ENCODE data around the gene BCAS3. TPM values are rescaled to one million over a fixed set of nuclear protein-coding genes. Genes with fewer than 3 reads are reported as not detected.

BCAS3 gene
- polyA plus RNA-seq, 3 donors = 10.3 to 19.1 (median 14.7) TPM

- no peaks in the 10 kb centered on the region for H4K20me1 ChIP-seq (ENCODE audit: insufficient read depth, low read length)
- H3K9me3 ChIP-seq (replicated peaks in 1 of 2; ENCODE audit: control insufficient read depth in 1 of 2, insufficient read depth in 1 of 2, low read length in 2 of 2) = peaks cover 0 to 3% of the 10 kb centered on the region in 2 donors
- H3K27me3 ChIP-seq (ENCODE audit: control insufficient read depth in 2 of 2, insufficient read depth in 2 of 2, low read length in 2 of 2) = no peaks in the 10 kb centered on the region
- intact Hi-C loops (cut with micrococcal nuclease) = no loop called here
- no peak for DNase-seq
- no peak overlapping the region for H2AFZ ChIP-seq (ENCODE audit: insufficient read depth, low read depth, low read length, poor library complexity, severe bottlenecking)
- H3K4me1 ChIP-seq (ENCODE audit: control insufficient read depth in 1 of 2, insufficient read depth in 2 of 2, low read length in 2 of 2) = no peaks in the 10 kb centered on the region
- Mint-ChIP-seq H3K4me3 (no peak overlapping the region), H3K36me3 (peaks cover 0 to 2% of the 10 kb centered on the region in 2 donors), H3K27ac (no peak overlapping the region), H3K9me3 (peaks cover 0 to 10% (median 8%) of the 10 kb centered on the region in 7 donors), H3K27me3 (ENCODE audit: low read depth in 3 of 3) (no peaks in the 10 kb centered on the region), H3K4me1 (no peaks in the 10 kb centered on the region)
- no peak overlapping the region for H3K4me2 ChIP-seq (replicated peaks; ENCODE audit: extremely low read depth, low read length, poor library complexity, severe bottlenecking)
- H3K27ac ChIP-seq (ENCODE audit: low read depth in 1 of 2, low read length in 2 of 2) = no peak overlapping the region
- no peaks in the 10 kb centered on the region for H3K79me2 ChIP-seq (ENCODE audit: insufficient read depth, low read length)
- H3K36me3 ChIP-seq (replicated peaks in 1 of 2; ENCODE audit: control insufficient read depth in 1 of 2, insufficient read depth in 2 of 2, low read length in 2 of 2) = no peaks in the 10 kb centered on the region
- H3K9ac ChIP-seq (ENCODE audit: insufficient read depth, low read length, poor library complexity, severe bottlenecking) = no peak overlapping the region
- TF ChIP-seq CTCF (IDR thresholded peaks at IDR 0.05) = no peak
- H3K4me3 ChIP-seq (replicated peaks in 1 of 3; ENCODE audit: low read depth in 2 of 3, low read length in 3 of 3) = no peak overlapping the region
Measured at GRCh38 chr17:60959696-60960095, 282.0 kb downstream of the BCAS3 start.

GRCh38 chr17:60960398-60961065 is 282.9 kb downstream of the BCAS3 start:
- Histone ChIP-seq H3K9me3 (replicated peaks in 1 of 2; ENCODE audit: control insufficient read depth in 1 of 2, insufficient read depth in 1 of 2, low read length in 2 of 2) (peaks cover 0 to 3% of the 10 kb centered on the region in 2 donors), H4K20me1 (ENCODE audit: insufficient read depth, low read length) (no peaks in the 10 kb centered on the region), H2AFZ (ENCODE audit: insufficient read depth, low read depth, low read length, poor library complexity, severe bottlenecking) (no peak overlapping the region), H3K79me2 (ENCODE audit: insufficient read depth, low read length) (no peaks in the 10 kb centered on the region), H3K4me2 (replicated peaks; ENCODE audit: extremely low read depth, low read length, poor library complexity, severe bottlenecking) (no peak overlapping the region), H3K36me3 (replicated peaks in 1 of 2; ENCODE audit: control insufficient read depth in 1 of 2, insufficient read depth in 2 of 2, low read length in 2 of 2) (no peaks in the 10 kb centered on the region), H3K27ac (ENCODE audit: low read depth in 1 of 2, low read length in 2 of 2) (no peak overlapping the region), H3K27me3 (ENCODE audit: control insufficient read depth in 2 of 2, insufficient read depth in 2 of 2, low read length in 2 of 2) (no peaks in the 10 kb centered on the region), H3K9ac (ENCODE audit: insufficient read depth, low read length, poor library complexity, severe bottlenecking) (no peak overlapping the region), H3K4me3 (replicated peaks in 1 of 3; ENCODE audit: low read depth in 2 of 3, low read length in 3 of 3) (no peak overlapping the region), H3K4me1 (ENCODE audit: control insufficient read depth in 1 of 2, insufficient read depth in 2 of 2, low read length in 2 of 2) (no peaks in the 10 kb centered on the region)
- Mint-ChIP-seq H3K27me3 (ENCODE audit: low read depth in 3 of 3) (no peaks in the 10 kb centered on the region), H3K9me3 (peaks cover 2 to 14% (median 11%) of the 10 kb centered on the region in 7 donors), H3K4me1 (no peaks in the 10 kb centered on the region), H3K36me3 (peaks cover 0 to 2% of the 10 kb centered on the region in 2 donors), H3K27ac (no peak overlapping the region), H3K4me3 (no peak overlapping the region)
- no peak for TF ChIP-seq CTCF (IDR thresholded peaks at IDR 0.05)
- intact Hi-C loops (cut with micrococcal nuclease) = no loop called here
- DNase-seq = no peak
- WGBS (ENCODE audit: insufficient coverage) = 100% methylated on average over 2 of the region's 3 CpGs

Measured in CD14-positive monocyte (primary cell).